Epidermal melanocyte (primary cell): ENCODE measurements around the gene FRMD8.

ENCODE experiments used
- DNase-seq: peaks from one replicate; pipeline ENCODE4 v3.0.0; 2011; ENCODE audit warnings: low spot score; ENCODE audit not compliant: insufficient read length

The FRMD8 gene

GRCh38 chr11:65376138-65376713, 10.2 kb upstream of the FRMD8 start:
- no peak for DNase-seq

DNA sequence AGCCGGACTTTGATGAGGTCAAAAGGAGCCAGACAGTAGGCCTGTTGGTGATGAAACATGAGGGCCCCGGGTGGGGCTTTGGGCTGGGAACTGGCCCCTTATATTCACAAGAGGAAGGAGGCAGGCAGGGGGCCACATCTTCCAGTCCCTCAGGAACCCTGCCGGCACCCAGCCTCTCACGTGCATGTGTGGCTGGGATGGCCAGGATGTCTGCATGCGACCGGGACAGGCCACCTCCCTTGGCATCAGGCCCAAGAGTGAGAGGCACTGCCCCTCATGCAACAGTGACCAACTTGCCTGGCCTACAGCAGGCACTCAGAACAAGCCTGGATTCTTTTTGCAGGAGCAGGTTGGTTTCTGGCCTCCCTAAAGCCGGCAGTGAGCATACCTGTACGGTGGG, 9.4 kb upstream of the FRMD8 start:
- DNase-seq: no peak

GRCh38 chr11:65377777-65378176, 8.7 kb upstream of the FRMD8 start:
- DNase-seq: no peak

GRCh38 chr11:65378208-65378927, 8.1 kb upstream of the FRMD8 start:
- no peak for DNase-seq

DNA sequence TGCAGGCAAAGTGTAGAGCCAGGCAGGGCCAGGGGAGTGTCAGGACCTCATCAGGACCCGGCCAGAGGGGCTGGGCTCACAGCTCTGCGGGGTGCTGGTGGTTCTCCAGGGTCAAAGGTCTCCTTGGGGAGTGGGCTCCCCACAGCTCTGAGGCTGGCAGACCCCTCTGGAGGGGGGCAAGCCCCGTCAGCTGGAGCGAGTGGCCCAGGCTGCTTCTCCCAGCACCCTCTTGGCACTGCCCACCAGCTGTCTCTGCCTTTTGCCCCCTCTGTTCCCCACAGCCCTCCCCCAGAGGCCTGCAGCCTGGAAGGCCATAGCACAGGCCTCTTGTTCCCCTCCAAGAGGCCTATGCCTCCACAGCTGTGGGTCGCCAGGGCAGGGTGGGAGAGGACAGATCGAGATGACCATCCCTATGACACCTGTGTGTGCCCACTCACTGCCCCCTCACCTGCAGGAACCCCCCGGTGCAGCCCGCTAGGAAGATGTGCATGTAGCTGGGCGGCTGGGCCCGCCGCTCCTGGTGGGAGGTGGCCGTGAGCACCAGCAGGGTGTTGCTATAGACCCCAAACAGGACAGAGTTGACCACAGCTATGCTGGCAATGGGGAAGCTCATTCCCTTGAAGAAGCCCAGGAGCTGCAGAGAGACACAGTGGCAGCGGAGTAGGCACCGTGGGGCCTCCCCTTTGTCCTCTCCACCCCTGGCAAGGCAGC, 7.4 kb upstream of the FRMD8 start:
- no peak for DNase-seq

DNA sequence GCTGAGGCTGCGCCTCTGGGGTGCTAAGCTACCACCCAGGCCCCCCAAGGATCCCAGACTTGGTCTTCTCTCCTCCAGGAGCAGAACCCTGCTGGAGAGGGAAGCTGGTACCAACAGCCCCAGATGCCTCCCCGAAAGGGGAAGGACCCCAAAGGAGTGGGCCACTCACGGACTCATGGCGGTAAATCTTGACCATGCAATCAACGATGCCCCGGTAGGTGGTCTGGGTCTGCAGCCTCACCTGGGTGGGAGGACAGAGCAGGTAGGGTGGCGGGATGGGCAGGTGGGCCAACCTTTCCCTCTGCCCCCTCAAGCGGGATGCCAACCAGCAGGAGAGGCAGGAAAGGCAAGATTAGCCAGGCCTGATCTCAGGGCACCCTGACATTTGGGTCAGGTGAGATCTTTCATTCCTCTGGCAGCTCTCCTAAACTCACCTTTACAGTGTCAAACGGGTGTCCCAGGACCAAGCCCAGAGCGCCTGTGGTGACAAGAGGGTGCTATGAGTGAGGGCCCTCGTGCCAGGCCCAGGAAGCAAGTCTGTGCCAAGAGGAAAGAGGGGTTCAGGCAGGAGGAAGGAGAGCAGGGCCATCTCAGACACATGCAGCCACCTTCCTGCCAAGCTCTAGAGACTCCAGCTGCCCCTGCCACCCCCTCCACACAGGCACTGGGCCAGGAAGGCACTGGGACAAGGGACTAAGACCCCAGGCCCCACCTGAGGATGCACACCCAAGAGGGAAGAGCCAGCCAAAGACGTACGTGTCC, 6.6 kb upstream of the FRMD8 start:
- no peak for DNase-seq

DNA sequence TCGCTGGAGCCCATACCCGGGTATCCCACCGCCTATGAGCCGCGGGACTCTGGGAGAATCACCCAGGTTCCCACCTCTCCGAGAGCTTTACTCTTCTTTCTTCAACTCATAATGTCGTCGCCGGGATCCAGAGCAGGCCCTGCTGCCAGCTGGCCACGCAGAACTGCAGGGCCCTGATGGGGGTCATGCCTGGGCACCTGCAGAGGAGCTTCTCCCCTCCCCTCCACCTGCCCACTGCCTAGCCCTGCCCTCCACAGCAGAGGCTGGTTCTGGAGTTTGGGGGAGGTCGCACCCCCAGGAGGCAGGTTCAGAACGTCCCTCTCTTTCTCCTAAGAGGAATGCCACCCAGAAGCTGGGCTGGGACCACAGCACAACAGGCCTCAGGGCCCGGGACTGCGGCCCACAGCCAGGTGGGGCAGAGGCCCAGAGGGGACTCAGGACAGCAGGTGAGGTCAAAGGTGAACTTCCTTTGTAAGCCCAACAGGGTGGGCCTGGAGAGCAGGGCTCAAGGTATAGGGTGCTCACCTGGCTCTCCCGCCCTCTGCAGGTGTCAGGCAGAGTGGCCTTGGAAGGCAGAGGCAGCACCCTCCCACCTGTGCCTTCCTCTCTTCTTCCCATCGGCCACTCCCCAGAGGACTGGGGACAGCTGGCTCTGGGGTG, 5.8 kb upstream of the FRMD8 start:
- DNase-seq: no peak

GRCh38 chr11:65381716-65382032, 4.8 kb upstream of the FRMD8 start:
- DNase-seq: no peak

- DNase-seq: no peak
These were observed 4.2 kb upstream of the FRMD8 start, which contains the start of gene SLC25A45 for GRCh38 chr11:65382033-65382803. Gene SLC25A45 (minus strand): TSS chr11:65382646. CDS start chr11:65381951, 695 bp downstream.

- DNase-seq: no peak
These were observed 3.6 kb upstream of the FRMD8 start for GRCh38 chr11:65382804-65383368.

- no peak for DNase-seq
These were observed 2.7 kb upstream of the FRMD8 start for GRCh38 chr11:65383778-65384177.

- DNase-seq: no peak
These were observed 2.0 kb upstream of the FRMD8 start for GRCh38 chr11:65384301-65384889.

DNA sequence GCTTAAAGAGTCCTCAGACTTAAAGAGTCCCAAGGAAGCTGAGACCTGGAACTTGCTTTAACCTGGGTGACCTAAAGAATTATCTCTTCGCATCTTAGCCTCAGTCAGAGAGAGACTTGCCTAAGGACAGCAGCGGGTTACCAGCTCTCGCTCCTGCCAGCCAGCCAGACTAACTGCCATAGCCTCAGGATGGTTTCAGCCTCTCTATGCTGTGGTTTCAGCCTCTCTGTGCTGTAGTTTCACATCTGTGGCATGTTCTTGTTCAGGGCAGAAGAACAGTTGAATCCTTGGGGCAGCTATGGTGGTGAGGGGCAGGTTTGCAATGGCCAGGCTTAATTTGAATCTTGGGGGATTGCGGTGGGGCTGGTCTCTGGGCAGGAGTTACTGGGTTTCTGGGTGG, 2.3 kb downstream of the FRMD8 start:
- DNase-seq: peak; percentile 80

DNA sequence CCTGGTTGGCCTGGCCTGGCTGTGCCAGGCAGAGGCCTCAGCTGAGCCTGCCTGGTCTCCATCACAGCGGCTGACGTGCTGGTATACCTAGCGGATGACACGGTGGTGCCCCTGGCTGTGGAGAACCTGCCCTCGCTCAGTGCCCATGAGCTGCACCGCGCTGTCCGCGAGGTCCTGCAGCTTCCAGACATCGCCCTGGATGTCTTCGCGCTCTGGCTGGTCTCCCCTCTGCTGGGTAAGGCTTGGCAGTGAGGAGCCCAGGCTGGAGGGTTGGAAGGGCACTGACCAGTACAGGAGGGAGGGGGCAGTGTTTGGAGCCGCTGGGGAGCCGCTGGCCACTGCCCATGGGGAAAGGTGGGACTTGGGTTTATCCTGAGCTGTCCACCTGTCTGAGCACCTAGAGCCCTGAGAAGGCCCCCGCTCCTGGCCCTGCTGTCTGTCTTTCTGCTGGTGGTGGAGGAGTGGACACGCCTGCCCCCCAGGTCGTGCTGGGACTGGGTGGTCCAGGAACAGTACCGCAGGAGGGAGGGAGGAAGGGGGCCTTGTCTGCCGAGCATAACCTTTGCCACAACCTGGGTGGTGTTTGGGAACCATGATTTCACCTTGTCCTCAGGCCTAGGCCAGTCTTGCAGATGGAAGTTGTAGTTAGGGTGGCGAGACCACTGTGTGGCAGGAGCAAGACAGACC, 3.0 kb downstream of the FRMD8 start:
- no peak for DNase-seq

GRCh38 chr11:65390099-65390941, 3.9 kb downstream of the FRMD8 start:
- peak; percentile 59 for DNase-seq

DNA sequence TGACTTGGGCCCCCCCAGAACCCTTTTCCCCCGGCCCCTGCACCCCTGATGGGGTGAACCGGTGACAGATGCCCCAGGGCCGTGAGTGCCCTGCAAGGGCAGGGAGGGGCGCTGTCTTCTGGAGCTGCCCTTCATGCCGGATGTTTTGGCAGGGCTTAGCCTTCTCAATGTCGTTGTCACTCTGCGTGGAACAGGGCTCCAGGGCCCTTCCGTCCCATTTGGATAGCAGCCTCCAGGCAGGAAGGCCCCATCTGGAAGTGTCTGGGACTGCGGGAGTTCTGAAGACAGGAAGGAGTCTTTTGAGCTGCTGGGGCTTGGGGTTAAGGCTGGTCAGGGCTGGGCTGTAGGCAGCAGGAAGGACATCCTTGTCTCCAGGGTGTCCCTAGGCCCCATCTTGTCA, 4.6 kb downstream of the FRMD8 start:
- DNase-seq: peak; percentile 77

DNA sequence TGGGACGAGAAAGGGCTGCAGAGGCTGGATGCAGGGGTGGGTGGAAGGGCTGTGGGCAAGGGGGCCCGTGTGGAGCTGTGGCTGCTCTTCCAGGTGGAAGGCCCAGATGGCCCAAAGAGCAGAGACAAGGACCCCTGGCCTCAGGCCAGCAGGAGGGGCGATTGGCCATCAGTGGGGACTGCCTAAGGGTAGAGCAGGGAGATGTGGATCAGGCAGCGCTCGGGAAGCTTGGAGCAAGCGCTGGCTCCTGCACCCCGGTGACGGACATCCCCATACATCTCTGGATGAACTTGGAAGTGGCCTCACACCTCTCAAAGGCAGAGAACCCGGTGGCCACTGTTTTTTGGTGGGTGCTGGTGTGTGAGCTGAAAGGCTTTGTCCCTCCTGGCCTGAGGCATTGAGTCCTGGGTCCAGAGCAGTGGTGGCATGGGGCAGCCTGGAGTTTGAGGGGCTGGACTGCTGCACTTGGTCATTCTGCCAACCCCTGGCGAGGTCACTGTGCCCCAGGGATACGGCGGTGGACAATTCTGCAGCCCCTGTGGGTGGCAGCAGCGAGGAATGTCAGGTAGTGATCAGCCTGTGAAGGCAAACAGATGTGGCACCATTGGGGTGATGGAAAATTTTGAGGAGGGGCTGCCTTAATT, 5.9 kb downstream of the FRMD8 start:
- no peak for DNase-seq

DNA sequence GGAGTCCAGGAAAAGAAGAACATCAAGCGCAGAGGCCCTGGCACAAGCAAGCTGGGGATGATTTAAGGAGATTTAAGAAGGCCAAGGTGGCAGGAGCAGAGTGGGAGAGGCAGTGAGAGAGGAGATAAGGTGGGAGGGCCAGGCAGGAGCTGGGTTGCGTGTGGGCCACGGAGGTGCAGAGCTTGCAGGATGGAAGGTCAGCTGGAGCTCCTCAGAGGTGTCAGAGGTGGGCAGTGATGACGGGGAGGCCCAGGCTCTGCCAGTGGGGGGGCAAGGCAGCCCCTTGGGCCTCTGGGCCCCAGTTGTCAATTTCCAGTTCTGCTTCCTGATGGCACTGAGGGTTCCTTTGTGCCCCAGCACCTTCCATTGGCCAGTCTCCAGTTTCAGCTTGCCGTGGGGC, 6.5 kb downstream of the FRMD8 start:
- DNase-seq: no peak
